ENCODE measurements around the gene WDPCP.

GRCh38 chr2:63555299-63555698 is 33.0 kb downstream of the WDPCP start:
- TF ChIP-seq CTCF (IDR thresholded peaks at IDR 0.05) (no peak), ZFX (IDR thresholded peaks at IDR 0.05; ENCODE audit: borderline replicate concordance) (no peak)

Data from 22Rv1 (cell line).